D721Med (cell line): Measurements from ENCODE around the gene ECE1.

Source experiments
- DNase-seq: peaks from one replicate; pipeline ENCODE4 v3.0.0; 2011; ENCODE audit warnings: low spot score; ENCODE audit not compliant: insufficient read length
- FAIRE-seq: peaks from 2 replicates; lab custom pipeline; 2011; peaks lifted over from hg19 to GRCh38; lab: Jason Lieb, UNC
- CTCF ChIP-seq: IDR thresholded peaks from 2 replicates; pipeline ENCODE4 v1.5.1; 2012; ENCODE audit warnings: mild to moderate bottlenecking, control low read depth; ENCODE audit not compliant: insufficient read depth; ENCODE audit errors: missing control alignments

Gene ECE1

GRCh38 chr1:21330544-21330943, 40.3 kb upstream of the ECE1 start:
- DNase-seq (no peak), FAIRE-seq (no peak)
- TF ChIP-seq CTCF, result no peak

GRCh38 chr1:21329209-21329844, 39.1 kb upstream of the ECE1 start:
- no peak for DNase-seq
- no peak for TF ChIP-seq CTCF
- no peak for FAIRE-seq

GRCh38 chr1:21327566-21328323, 37.5 kb upstream of the ECE1 start:
- DNase-seq, result no peak
- TF ChIP-seq CTCF, result no peak
- no peak for FAIRE-seq

- TF ChIP-seq CTCF, result no peak
- no peak for DNase-seq
- FAIRE-seq, result no peak
Measured at GRCh38 chr1:21326861-21327344, 36.6 kb upstream of the ECE1 start.

- no peak for FAIRE-seq
- TF ChIP-seq CTCF, result no peak
Measured at GRCh38 chr1:21325731-21326387, 35.6 kb upstream of the ECE1 start.

GRCh38 chr1:21325231-21325718, 35.0 kb upstream of the ECE1 start:
- no peak for TF ChIP-seq CTCF
- DNase-seq (no peak), FAIRE-seq (no peak)

More at GRCh38 chr1:21325731-21326387, 35.6 kb upstream of the ECE1 start:
- DNase-seq, result no peak
